ENCODE results near the gene MAD2L2. TPM values are rescaled to one million over a fixed set of nuclear protein-coding genes. Genes with fewer than 3 reads are reported as not detected.

Gene MAD2L2
- total RNA-seq, 1 donor from 2014 or later: 28.0 TPM

- no peak for TF ChIP-seq CTCF (IDR thresholded peaks at IDR 0.05; ENCODE audit: unreplicated experiment)
- H3K36me3 Mint-ChIP-seq (ENCODE audit: low read depth, unreplicated experiment): no peaks in the 10 kb centered on the region
- no peak overlapping the region for H3K4me3 Mint-ChIP-seq (ENCODE audit: unreplicated experiment)
- DNase-seq (ENCODE audit: low spot score): no peak
- no peaks in the 10 kb centered on the region for H3K9me3 Mint-ChIP-seq (ENCODE audit: unreplicated experiment)
- H3K27me3 Mint-ChIP-seq (ENCODE audit: unreplicated experiment): peaks cover 2% of the 10 kb centered on the region
- no peak overlapping the region for H3K27ac Mint-ChIP-seq (ENCODE audit: unreplicated experiment)
- H3K4me1 Mint-ChIP-seq (ENCODE audit: unreplicated experiment): no peaks in the 10 kb centered on the region
Observed at GRCh38 chr1:11712285-11712684, 31.3 kb upstream of the MAD2L2 start.

GRCh38 chr1:11711490-11711889, 30.5 kb upstream of the MAD2L2 start:
- H3K9me3 Mint-ChIP-seq (ENCODE audit: unreplicated experiment): no peaks in the 10 kb centered on the region
- H3K4me3 Mint-ChIP-seq (ENCODE audit: unreplicated experiment): no peak overlapping the region
- no peaks in the 10 kb centered on the region for H3K4me1 Mint-ChIP-seq (ENCODE audit: unreplicated experiment)
- no peak for TF ChIP-seq CTCF (IDR thresholded peaks at IDR 0.05; ENCODE audit: unreplicated experiment)
- H3K36me3 Mint-ChIP-seq (ENCODE audit: low read depth, unreplicated experiment): no peaks in the 10 kb centered on the region
- peaks cover 5% of the 10 kb centered on the region for H3K27me3 Mint-ChIP-seq (ENCODE audit: unreplicated experiment)
- no peak overlapping the region for H3K27ac Mint-ChIP-seq (ENCODE audit: unreplicated experiment)
- no peak for DNase-seq (ENCODE audit: low spot score)

- Mint-ChIP-seq H3K27me3 (ENCODE audit: unreplicated experiment) (peaks cover 3% of the 10 kb centered on the region), H3K4me1 (ENCODE audit: unreplicated experiment) (no peaks in the 10 kb centered on the region), H3K27ac (ENCODE audit: unreplicated experiment) (no peak overlapping the region), H3K4me3 (ENCODE audit: unreplicated experiment) (no peak overlapping the region), H3K9me3 (ENCODE audit: unreplicated experiment) (no peaks in the 10 kb centered on the region), H3K36me3 (ENCODE audit: low read depth, unreplicated experiment) (no peaks in the 10 kb centered on the region)
- TF ChIP-seq CTCF (IDR thresholded peaks at IDR 0.05; ENCODE audit: unreplicated experiment): no peak
- no peak for DNase-seq (ENCODE audit: low spot score)
Observed at GRCh38 chr1:11708554-11709350, 27.8 kb upstream of the MAD2L2 start.

GRCh38 chr1:11707621-11708276, 26.8 kb upstream of the MAD2L2 start:
- no peaks in the 10 kb centered on the region for H3K9me3 Mint-ChIP-seq (ENCODE audit: unreplicated experiment)
- H3K27me3 Mint-ChIP-seq (ENCODE audit: unreplicated experiment): peaks cover 3% of the 10 kb centered on the region
- no peaks in the 10 kb centered on the region for H3K4me1 Mint-ChIP-seq (ENCODE audit: unreplicated experiment)
- H3K27ac Mint-ChIP-seq (ENCODE audit: unreplicated experiment): no peak overlapping the region
- H3K36me3 Mint-ChIP-seq (ENCODE audit: low read depth, unreplicated experiment): no peaks in the 10 kb centered on the region
- no peak for TF ChIP-seq CTCF (IDR thresholded peaks at IDR 0.05; ENCODE audit: unreplicated experiment)
- no peak for DNase-seq (ENCODE audit: low spot score)
- H3K4me3 Mint-ChIP-seq (ENCODE audit: unreplicated experiment): no peak overlapping the region

GRCh38 chr1:11706292-11706691, 25.3 kb upstream of the MAD2L2 start:
- no peak for DNase-seq (ENCODE audit: low spot score)
- H3K36me3 Mint-ChIP-seq (ENCODE audit: low read depth, unreplicated experiment): no peaks in the 10 kb centered on the region
- H3K9me3 Mint-ChIP-seq (ENCODE audit: unreplicated experiment): no peaks in the 10 kb centered on the region
- H3K27me3 Mint-ChIP-seq (ENCODE audit: unreplicated experiment): peaks cover 3% of the 10 kb centered on the region
- H3K27ac Mint-ChIP-seq (ENCODE audit: unreplicated experiment): no peak overlapping the region
- no peaks in the 10 kb centered on the region for H3K4me1 Mint-ChIP-seq (ENCODE audit: unreplicated experiment)
- TF ChIP-seq CTCF (IDR thresholded peaks at IDR 0.05; ENCODE audit: unreplicated experiment): no peak
- no peak overlapping the region for H3K4me3 Mint-ChIP-seq (ENCODE audit: unreplicated experiment)
